Superior temporal gyrus (tissue), 1 donor: ENCODE measurements around the gene GABARAPL1.

Experiments used
- DNase-seq: peaks from one replicate; pipeline ENCODE4 v3.0.0-alpha.2; 2016; ENCODE audit errors: extremely low spot score

GABARAPL1 gene

DNA sequence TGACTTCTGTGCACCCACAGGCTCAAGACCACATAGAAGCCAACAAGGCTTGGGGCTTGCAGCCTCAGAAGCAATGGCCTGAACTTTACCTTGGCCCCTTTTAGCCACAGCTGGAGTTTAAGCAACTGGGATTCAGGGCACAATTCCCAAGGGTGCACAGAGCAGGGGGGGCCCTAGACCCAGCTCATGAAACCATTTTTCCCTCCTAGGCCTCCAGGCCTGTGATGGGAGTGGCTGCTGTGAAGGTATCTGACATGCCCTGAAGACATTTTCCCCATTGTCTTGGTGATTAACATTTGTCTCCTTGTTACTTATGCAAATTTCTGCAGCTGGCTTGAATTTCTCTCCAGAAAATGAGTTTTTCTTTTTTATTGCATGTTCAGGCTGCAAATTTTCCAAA lies 21.9 kb downstream of the GABARAPL1 start:
- no peak for DNase-seq

DNA sequence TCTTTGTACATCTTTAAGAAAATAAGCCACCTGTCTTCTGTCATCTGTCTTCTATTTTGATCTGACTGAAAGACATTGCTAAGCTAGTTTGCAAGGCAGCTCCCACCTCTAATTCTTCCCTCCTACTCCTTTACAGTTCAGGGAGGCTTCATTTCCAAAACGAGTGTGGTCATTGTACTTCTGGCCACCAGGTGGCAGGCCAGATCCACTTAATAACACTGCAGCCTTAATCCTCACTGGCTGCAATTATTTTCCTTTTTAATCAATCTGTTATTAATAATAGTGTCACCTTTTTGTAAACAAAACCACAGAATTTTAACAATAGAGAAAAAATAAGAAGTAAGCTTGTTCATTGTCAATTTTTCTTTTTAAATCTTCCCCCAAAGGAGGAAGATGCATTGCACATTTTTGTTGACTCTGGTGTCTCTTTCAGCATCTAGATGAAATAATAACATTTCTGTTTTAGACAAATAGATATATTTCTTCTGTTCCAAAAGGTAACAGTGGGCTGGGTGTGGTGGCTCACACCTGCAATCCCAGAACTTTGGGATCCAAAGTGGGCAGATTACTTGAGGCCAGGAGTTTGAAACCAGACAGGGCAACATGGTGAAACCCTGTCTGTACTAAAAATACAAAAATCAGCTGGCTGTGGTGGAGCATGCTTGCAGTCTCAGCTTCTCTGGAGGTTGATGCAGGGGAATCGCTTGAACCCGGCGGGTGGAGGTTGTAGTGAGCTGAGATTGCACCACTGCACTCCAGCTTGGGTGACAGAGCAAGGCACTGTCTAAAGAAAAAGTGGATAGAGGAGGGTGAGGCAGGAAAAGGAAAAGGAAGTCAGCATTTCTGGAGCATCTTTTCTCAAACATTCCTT lies 23.3 kb downstream of the GABARAPL1 start:
- peak; percentile 88 for DNase-seq

DNA sequence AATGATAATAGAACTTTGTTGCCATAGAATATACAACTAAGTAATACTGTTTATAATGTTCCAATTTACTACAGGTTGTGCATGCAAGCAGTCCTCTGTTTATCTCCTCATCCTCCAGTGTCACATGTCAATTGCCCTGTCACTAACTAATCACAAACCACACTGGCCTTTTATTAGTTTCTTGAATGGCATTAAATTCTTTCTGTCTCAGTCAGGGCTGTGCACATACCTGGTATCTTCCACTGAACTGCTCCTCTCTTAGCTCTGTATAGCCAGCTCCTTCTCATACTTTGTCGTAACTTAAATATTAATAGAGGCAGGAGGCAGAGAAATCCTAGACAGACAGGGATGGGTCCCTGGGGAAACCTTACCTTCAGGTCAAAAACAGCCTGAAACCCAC lies 24.0 kb downstream of the GABARAPL1 start:
- no peak for DNase-seq

DNA sequence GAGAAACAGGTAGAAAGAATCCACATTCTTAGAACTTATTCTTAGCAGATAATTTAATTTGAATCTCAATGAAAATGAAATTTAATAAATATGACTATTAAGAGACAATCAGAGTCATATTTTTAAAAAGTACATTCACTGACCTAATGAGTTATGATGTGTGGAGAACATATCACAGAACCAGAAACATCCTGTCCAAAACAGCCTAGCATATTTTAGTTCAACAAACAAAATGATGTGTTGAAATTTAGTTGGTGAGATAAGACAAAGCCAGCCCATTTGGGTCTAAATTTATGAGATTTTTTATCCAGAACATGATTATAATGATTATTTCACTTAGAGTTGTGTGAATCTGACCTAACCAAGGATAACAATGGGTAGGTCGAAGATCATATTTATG lies 25.8 kb downstream of the GABARAPL1 start:
- DNase-seq: no peak

DNA sequence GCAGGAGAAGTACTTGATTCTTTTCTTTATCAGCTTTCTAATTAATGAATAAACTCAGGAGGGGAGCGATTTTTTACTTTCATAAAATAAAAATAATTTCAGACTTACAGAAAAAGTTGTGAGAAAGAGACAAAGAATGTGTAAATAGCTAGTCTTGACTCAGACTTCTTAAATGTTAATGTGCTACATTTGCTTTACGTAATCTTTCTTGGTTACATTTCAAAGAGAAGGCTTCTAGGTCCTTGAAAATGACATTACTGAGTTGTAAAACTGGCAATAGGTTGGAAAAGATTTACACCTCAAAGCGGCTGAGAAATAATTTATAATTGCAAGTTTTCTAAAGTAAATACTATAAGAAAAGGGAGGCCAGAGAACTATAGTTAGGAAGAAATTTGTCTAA lies 28.6 kb downstream of the GABARAPL1 start:
- no peak for DNase-seq

DNA sequence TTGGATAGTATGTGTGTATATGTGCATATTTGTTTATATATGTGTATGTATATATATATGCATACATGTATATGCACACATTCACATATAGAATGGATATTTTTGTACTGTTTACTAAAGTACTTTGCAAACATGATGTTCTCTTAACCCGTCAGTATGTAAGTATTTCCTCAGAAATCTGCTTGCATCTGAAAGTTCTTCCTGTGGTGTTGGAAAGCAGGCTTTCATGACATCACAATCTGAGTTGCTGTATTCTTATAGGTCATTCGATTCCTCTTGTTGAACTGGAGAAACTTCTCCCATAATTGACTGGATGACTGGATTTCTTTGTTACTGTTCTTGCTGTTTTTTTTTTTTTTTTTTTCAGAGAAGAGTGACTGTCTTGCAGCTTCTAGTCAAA lies 29.1 kb downstream of the GABARAPL1 start:
- no peak for DNase-seq

DNA sequence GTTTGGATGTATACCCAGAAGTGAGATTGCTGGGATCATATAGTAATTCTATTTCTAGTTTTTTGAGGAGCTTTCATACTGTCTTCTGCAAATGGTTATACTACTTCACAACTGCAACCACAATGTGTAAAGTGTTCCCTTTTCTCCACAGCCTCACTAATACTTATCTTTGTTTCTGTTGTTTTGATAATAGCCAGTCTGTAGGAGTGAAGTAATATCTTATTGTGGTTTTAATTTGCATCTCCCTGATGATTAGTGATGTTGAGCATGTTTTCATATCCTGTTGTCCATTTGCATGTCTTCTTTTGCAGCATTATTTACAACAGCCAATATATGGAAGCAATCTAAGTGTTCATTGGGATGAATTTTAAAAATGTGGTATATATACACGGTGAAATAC lies 29.9 kb downstream of the GABARAPL1 start:
- DNase-seq: no peak

DNA sequence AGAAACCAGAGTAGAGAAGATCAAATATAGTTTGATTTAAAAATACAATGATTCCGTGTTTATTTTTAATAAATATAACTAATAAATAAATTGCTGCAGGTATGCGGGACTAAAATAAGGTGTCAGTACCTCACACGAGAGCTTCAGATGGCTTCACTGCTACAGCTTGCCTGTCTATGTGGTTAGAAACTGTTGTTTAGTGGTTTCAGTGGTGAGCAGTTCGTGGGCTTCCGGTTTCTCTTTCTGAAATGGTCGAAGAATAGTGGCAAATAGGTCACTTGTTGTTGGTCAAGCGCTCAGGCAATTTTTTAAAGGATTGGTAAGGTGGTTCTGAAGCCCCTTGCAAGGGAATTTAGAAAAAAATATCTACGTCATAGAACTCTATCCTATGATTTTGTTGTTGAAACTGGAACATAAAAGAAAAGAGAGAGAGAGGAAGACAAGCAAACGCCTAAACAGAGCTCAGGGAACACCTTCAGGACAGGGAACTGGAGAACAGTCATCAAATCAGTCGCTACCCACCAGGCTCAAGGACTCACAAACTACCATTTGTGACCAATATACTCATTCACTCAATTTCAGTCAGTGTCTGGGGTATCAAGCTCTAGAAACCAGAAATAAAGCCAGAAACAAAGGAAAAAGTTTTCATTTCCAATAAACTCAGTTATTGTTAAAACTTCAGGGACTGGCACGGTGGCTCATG lies 31.3 kb downstream of the GABARAPL1 start:
- no peak for DNase-seq

DNA sequence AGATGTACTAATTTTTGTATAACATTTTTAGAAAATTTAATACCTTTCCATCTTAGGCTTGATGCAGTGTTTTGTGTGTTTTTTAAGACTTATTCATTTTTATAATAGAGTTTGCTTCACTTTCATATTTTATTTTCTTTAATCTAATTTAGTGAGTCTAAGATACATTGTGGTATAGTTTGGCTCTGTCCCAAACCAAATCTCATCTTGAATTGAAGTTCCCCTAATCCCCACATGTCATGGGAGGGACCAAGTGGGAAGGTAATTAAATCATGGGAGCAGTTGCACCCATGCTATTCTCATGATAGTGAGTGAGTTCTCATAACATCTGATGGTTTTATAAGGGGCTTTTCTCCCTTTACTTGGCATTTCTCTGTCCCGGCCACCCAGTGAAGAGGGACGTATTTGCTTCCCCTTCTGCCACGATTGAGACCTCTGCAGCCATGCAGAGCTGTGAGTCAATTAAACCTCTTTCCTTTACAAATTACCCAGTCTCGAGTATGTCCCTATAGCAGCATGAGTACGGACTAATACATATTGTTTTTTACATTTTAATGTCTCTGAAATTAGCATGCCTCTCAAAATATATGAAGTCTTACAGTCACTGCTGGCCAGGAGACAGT lies 34.9 kb downstream of the GABARAPL1 start:
- DNase-seq: no peak

DNA sequence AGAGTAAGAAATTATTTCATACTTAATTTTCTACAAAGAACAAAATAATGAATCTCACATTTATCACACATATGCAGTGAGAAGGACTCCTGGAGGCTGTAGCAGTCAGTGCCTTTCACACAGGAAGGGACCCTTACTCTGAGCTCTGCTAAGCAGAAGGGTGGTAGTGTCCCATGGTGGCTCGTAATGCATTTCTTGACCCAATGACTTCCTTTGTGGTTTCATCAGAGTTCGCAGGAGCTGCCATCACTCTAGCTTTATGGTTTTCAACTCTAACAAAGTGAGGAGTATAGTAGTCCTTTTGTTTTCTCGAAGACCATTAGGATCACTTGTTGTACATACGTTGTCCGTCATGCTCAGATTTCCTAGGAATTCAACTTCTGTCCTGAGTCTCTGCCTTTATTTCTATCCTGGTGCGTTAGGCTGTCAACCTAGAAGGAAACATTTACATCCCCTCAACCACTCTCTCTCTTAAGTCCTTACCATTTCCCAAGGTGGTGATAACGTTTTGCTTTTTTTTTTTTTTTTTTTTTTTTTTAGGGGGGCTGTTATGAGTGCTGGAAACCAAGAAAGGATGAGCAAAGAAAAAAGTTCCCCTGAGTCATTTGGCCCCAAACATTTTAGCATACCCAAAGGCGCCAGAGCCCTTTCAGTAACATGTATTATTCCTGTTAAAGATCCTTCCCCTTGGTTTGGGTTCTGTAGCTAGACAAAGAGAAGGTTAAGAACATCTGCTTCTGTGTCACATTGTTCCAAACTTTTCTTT lies 37.2 kb downstream of the GABARAPL1 start:
- DNase-seq: no peak

DNA sequence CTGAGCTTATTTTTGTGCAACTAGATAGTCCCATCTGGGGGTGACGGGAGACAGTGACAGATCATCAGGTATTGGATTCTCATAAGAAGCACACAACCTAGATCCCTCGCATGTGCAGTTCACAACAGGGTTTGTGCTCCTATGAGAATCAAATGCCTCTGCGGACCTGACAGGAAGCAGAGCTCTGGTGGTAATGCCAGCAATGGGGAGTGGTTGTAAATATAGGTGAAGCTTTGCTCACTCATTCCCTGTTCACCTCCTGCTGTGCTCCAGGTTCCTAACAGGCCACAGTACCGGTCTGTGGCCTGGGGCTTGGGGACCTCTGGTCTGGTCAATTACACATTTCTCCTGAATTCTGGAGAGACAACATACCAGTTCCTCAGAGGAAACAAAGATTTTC lies 39.0 kb downstream of the GABARAPL1 start:
- DNase-seq: no peak

DNA sequence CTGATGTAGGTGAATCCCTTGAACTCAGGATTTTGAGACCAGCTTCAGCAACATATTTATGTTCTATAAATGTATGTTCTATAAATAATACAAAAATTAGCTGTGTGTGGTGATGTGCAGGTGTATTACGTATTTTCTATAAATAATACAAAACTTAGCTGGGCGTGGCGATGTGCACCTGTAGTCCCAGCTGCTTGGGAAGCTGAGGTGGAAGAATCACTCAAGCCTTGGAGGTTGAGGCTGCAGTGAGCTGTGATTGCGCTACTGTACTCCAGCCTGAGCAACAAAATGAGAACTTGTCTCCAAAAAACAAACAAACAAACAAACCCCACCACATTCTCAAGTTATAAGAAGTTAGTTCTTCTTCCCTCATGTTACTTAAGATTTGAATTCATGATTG lies 39.5 kb downstream of the GABARAPL1 start:
- DNase-seq: no peak

DNA sequence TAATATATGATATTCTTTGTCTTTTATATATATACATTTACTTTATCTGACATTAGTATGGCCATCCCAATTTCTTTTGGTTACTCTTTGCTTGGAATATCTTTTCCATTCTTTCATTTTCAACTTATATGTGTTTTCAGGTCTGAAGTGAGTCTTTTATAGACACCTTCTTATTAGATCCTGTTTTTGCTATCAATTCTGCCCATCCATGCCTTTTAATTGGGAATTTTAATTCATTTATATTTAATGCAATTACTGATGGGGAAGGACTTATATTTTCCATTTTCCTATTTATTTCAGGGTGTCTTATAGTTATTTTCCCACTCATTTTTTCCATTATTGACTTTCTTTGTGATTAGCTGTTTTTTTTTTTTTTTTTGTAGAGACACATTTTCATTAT lies 43.4 kb downstream of the GABARAPL1 start:
- DNase-seq: no peak

DNA sequence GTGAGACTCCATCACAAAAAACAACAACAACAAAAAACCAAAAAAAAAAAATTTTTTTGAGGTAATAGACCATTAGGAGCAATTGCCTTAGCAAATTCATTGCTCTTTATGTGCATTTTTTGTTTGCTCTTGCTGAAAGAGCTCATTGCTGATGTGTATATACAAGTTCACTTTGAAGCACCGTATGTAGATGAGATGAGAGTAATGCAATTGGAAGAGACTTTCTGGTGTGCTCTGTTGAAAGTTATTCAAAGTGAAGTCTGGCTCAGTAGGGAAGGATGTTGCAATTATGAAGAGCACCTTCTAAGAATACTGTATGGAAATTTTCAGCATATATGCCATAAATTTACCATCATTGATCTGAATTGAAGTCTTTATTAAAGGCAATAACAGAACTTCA lies 48.2 kb downstream of the GABARAPL1 start:
- no peak for DNase-seq

DNA sequence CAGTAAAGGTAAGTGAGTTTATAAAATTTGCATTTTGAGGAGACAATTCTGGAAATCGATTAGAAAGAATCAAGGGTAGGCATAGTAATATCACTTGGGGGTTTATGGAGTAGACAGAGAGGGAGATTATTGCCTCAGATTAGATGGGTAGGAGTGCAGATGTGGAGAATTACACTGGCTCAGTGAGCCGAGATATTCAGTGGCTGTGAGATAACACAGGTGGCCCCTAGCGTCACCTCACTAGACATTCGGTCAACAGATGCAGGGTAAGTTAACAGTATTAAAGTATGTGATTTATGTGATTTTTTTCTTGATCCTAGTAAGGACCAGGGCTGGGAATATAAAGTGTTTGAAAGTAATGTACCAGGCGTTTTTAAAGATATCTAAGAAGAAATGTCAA lies 55.4 kb downstream of the GABARAPL1 start:
- no peak for DNase-seq

DNA sequence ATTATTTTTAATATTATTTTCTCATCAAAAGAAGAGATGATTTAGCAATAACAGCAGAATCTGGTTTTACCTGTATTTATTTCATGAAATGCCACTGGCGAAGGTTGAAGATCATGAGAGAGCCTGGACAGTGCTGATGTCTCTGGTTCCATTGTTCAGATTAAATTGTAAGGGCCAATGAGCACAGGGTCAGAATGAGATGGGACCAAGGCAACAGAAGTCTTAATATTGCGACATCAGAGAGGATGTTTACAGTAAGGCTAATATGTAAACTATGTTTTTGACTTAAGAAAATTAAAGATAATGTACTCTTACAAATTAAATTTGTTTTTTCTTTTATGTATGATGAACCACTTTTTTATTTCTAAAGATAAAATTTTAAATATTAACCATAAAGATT lies 59.8 kb downstream of the GABARAPL1 start:
- DNase-seq: no peak
